Neuronal stem cell (in vitro differentiated cells): ENCODE data around the gene NOP16.
"Not testable (repeated sequence)": the region's sequence is repeated elsewhere in the genome, so short reads cannot be mapped to it uniquely, and the experiment has no call there.

ENCODE experiments used
- DNase-seq: peaks from one replicate; pipeline ENCODE4 v3.0.0-alpha.2; 2013; ENCODE audit warnings: low spot score
- H2AFZ ChIP-seq: one replicate; pipeline ENCODE4 v1.6.1; 2013; ENCODE audit warnings: mild to moderate bottlenecking, low read length, inconsistent platforms
- H2AK5ac ChIP-seq: 2 replicates; pipeline ENCODE4 v1.6.1; 2013; ENCODE audit warnings: low read depth, mild to moderate bottlenecking, inconsistent platforms, low read length, moderate library complexity, mixed read lengths
- H2BK120ac ChIP-seq: 2 replicates; pipeline ENCODE4 v1.6.1; 2013; ENCODE audit warnings: low read depth, mild to moderate bottlenecking, inconsistent platforms, low read length, moderate library complexity, mixed read lengths
- H2BK12ac ChIP-seq: one replicate; pipeline ENCODE4 v1.6.1; 2013; ENCODE audit warnings: low read length, inconsistent platforms
- H2BK15ac ChIP-seq: 2 replicates; pipeline ENCODE4 v1.6.1; 2013; ENCODE audit warnings: mild to moderate bottlenecking, low read length, inconsistent platforms, mixed read lengths
- H2BK5ac ChIP-seq: one replicate; pipeline ENCODE4 v1.6.1; 2013; ENCODE audit warnings: inconsistent platforms, mild to moderate bottlenecking, low read length, moderate library complexity
- H3K14ac ChIP-seq: one replicate; pipeline ENCODE4 v1.6.1; 2013; ENCODE audit warnings: low read length, inconsistent platforms
- H3K18ac ChIP-seq: 2 replicates; pipeline ENCODE4 v1.6.1; 2013; ENCODE audit warnings: low read length, inconsistent platforms
- H3K23ac ChIP-seq: 2 replicates; pipeline ENCODE4 v1.6.1; 2013; ENCODE audit warnings: low read depth, mild to moderate bottlenecking, mixed read lengths, low read length, inconsistent platforms; ENCODE audit not compliant: poor library complexity
- H3K27ac ChIP-seq: replicated peaks from 3 replicates; pipeline ENCODE4 v1.5.1; 2013; ENCODE audit warnings: low read length, inconsistent platforms
- H3K27me3 ChIP-seq, 3 experiments: 2 replicates each; pipeline ENCODE4 v1.6.1; 2013; ENCODE audit warnings: low read length in 3 of 3, mild to moderate bottlenecking in 2 of 3, inconsistent platforms in 1 of 3, low read depth in 1 of 3, mixed read lengths in 1 of 3, moderate library complexity in 1 of 3; ENCODE audit not compliant: control insufficient read depth in 3 of 3, insufficient read depth in 3 of 3
- H3K36me3 ChIP-seq, 2 donors: replicated peaks in 1 of 2; 2 replicates each; pipeline ENCODE4 v1.6.1; 2013; ENCODE audit warnings: low read length in 2 of 2; ENCODE audit not compliant: control insufficient read depth in 2 of 2, insufficient read depth in 2 of 2
- H3K4ac ChIP-seq: 2 replicates; pipeline ENCODE4 v1.6.1; 2013; ENCODE audit warnings: inconsistent platforms, mild to moderate bottlenecking, low read length, moderate library complexity
- H3K4me1 ChIP-seq, 2 donors: 1 replicate in 1 of 2; 2 replicates in 1 of 2; pipeline ENCODE4 v1.6.1; 2013; ENCODE audit warnings: low read length in 2 of 2, low read depth in 1 of 2; ENCODE audit not compliant: control insufficient read depth in 2 of 2, insufficient read depth in 1 of 2
- H3K4me2 ChIP-seq: one replicate; pipeline ENCODE4 v1.6.1; 2013; ENCODE audit warnings: mild to moderate bottlenecking, low read length, inconsistent platforms; ENCODE audit not compliant: insufficient read depth, poor library complexity, severe bottlenecking
- H3K4me3 ChIP-seq, 2 donors: 2 replicates each; pipeline ENCODE4 v1.5.1; 2013; ENCODE audit warnings: low read length in 2 of 2, mild to moderate bottlenecking in 2 of 2, inconsistent platforms in 1 of 2, moderate library complexity in 1 of 2
- H3K79me1 ChIP-seq: one replicate; pipeline ENCODE4 v1.6.1; 2013; ENCODE audit warnings: low read depth, mild to moderate bottlenecking, inconsistent platforms, low read length, moderate library complexity
- H3K9ac ChIP-seq: one replicate; pipeline ENCODE4 v1.6.1; 2013; ENCODE audit warnings: mild to moderate bottlenecking, low read depth, low read length, inconsistent platforms; ENCODE audit not compliant: poor library complexity
- H3K9me3 ChIP-seq, 2 donors: replicated peaks in 1 of 2; 2 replicates each; pipeline versions ENCODE3 to v1.6.1; 2013; ENCODE audit warnings: low read length in 2 of 2, mild to moderate bottlenecking in 2 of 2, inconsistent platforms in 1 of 2, low read depth in 1 of 2, mixed read lengths in 1 of 2, moderate library complexity in 1 of 2; ENCODE audit not compliant: control insufficient read depth in 2 of 2, insufficient read depth in 1 of 2
- H4K8ac ChIP-seq: one replicate; pipeline ENCODE4 v1.6.1; 2013; ENCODE audit warnings: low read depth, mild to moderate bottlenecking, inconsistent platforms, low read length, moderate library complexity
- H4K91ac ChIP-seq: one replicate; pipeline ENCODE4 v1.6.1; 2013; ENCODE audit warnings: low read length, low read depth, mild to moderate bottlenecking, inconsistent platforms; ENCODE audit not compliant: poor library complexity
- WGBS, 2 donors: extraction: QIAGEN DNeasy Blood & Tissue Kit; methylation state at CpG; one replicate each; pipeline ENCODE4 v1.1.7; 2013; ENCODE audit warnings: missing lambda C conversion rate in 2 of 2, mixed read lengths in 1 of 2; ENCODE audit not compliant: insufficient read length in 2 of 2, insufficient replicate concordance in 1 of 2; ENCODE audit errors: extremely low coverage in 2 of 2; 5-methylcytosine and 5-hydroxymethylcytosine counted together

The NOP16 gene

DNA sequence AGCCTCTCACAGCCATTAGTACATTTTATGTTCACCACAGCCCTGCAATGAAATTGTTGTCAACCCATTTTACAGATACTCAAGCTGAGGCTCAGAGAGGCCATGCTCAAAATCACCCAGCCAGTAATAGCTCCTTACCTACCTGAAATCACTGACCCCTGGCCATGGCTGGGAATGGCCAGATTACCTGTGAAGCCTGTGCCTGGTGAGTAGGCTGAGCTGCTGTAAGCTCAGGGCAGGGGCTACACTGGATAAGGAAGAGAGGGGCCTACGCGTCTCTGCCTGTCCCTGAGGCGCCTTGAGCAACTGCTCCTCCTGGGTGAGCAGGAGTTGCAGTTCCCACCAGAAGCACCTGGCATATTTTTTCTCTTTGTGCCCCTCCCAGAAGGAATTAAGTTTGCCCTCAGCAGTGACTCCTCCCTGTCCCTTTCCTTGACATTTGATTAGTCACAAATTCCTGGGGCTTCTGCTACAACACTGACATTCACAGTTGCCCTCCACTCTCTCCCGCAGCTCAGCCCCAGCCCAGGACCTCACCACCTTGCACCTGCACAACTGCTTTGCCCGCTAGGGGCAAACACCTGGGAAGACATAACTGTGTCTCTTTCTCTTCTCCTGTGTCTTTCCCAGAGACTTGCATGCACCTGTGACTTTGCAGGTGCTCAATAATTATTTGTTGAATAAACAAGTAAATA, 22.2 kb upstream of the NOP16 start:
- Histone ChIP-seq H3K4me1 (peaks cover 0 to 3% of the 10 kb centered on the region in 2 donors), H3K23ac (no peak overlapping the region), H3K4me2 (no peak overlapping the region), H3K4ac (no peak overlapping the region), H2BK12ac (no peak overlapping the region), H3K9ac (no peak overlapping the region), H2BK120ac (no peak overlapping the region), H3K18ac (no peak overlapping the region), H4K8ac (no peak overlapping the region), H3K27ac (no peak overlapping the region), H4K91ac (no peak overlapping the region), H3K4me3 (no peak overlapping the region), H2BK15ac (no peak overlapping the region), H3K79me1 (no peaks in the 10 kb centered on the region), H3K14ac (no peak overlapping the region), H2BK5ac (peak overlapping the region; percentile 57), H3K9me3 (no peaks in the 10 kb centered on the region), H2AK5ac (peak overlapping the region; percentile 50), H2AFZ (no peak overlapping the region), H3K27me3 (no peaks in the 10 kb centered on the region), H3K36me3 (peaks cover 1 to 10% of the 10 kb centered on the region in 2 donors)
- WGBS, 2 donors = no CpG with 5 or more reads among the region's 5 CpGs
- no peak for DNase-seq

DNA sequence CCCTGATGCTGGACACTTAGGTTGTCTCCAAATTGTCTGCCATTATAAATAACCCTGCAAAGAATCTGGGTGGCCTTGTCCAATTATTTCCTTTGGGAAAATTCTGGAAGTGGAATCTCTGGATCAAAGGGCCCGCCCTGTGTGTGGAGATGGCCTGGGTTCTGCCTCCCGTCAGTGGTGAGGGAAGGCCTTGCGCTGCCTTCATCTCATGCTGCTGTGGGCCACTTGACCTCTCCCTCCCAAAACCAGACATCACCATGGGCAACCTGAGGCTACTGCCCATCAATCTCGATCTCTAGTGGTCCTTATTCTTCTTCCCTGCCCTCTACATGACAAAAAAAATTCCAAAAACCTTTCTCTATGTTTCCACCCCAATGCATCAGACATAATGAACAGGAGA, 21.4 kb upstream of the NOP16 start:
- Histone ChIP-seq H3K36me3 (peaks cover 1 to 13% of the 10 kb centered on the region in 2 donors), H2AFZ (no peak overlapping the region), H3K27me3 (no peaks in the 10 kb centered on the region), H3K14ac (no peak overlapping the region), H3K9me3 (no peaks in the 10 kb centered on the region), H4K8ac (no peak overlapping the region), H2BK12ac (no peak overlapping the region), H3K9ac (peak overlapping the region; percentile 64), H3K23ac (no peak overlapping the region), H3K4me3 (no peak overlapping the region), H2BK15ac (no peak overlapping the region), H3K27ac (no peak overlapping the region), H3K4ac (no peak overlapping the region), H2AK5ac (no peak overlapping the region), H3K18ac (no peak overlapping the region), H3K4me1 (peaks cover 0 to 2% of the 10 kb centered on the region in 2 donors), H4K91ac (no peak overlapping the region), H2BK5ac (no peak overlapping the region), H3K4me2 (no peak overlapping the region), H3K79me1 (no peaks in the 10 kb centered on the region), H2BK120ac (no peak overlapping the region)
- no CpG with 5 or more reads among the region's 4 CpGs for WGBS, 2 donors
- no peak for DNase-seq

DNA sequence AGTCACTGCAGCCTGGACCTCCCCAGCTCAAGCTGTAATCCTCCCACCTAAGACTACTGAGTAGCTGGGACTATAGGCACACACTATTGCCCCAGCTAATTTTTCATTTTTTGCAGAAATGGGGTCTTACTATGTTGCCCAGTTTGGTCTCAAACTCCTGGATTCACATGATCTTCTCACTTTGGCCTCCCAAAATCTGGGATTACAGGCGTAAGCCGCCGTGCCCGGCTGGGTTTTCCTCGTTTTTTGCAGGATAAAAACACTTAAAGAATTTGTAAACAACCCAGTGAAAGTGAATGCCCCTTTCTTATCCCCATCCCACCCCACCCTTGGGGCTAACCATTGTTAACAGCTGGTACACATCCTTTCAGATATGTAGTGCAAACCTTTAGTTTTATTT, 20.2 kb upstream of the NOP16 start:
- Histone ChIP-seq H2BK15ac (no peak overlapping the region), H3K4me2 (no peak overlapping the region), H3K79me1 (no peaks in the 10 kb centered on the region), H2AFZ (no peak overlapping the region), H3K36me3 (peaks cover 1 to 13% of the 10 kb centered on the region in 2 donors), H3K4me3 (no peak overlapping the region), H2BK5ac (no peak overlapping the region), H3K9ac (no peak overlapping the region), H4K8ac (no peak overlapping the region), H3K23ac (no peak overlapping the region), H2BK120ac (no peak overlapping the region), H2BK12ac (no peak overlapping the region), H4K91ac (no peak overlapping the region), H3K27me3 (no peaks in the 10 kb centered on the region), H2AK5ac (no peak overlapping the region), H3K4me1 (peaks cover 0 to 2% of the 10 kb centered on the region in 2 donors), H3K9me3 (no peaks in the 10 kb centered on the region), H3K4ac (no peak overlapping the region), H3K18ac (no peak overlapping the region), H3K27ac (no peak overlapping the region), H3K14ac (no peak overlapping the region)
- DNase-seq = no peak
- no CpG with 5 or more reads among the region's 5 CpGs for WGBS, 2 donors

DNA sequence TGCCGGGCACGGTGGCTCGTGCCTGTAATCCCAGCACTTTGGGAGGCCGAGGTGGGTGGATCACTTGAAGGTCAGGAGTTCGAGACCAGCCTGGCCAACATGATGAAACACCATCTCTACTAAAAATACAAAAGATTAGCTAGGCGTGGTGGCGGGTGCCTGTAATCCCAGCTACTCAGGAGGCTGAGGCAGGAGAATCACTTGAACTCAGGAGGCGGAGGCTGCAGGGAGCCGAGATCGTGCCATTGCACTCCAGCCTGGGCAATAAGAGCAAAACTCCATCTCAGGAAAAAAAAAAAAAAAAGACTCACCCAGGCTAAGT, 19.8 kb upstream of the NOP16 start:
- not testable (repeated sequence) for DNase-seq, H3K18ac ChIP-seq, H3K23ac ChIP-seq, H3K27me3 ChIP-seq, H2BK12ac ChIP-seq, H4K8ac ChIP-seq, H3K4me3 ChIP-seq, H2BK120ac ChIP-seq, H2AFZ ChIP-seq, H2BK15ac ChIP-seq, H3K27ac ChIP-seq, H3K9me3 ChIP-seq, H4K91ac ChIP-seq, H3K14ac ChIP-seq, H3K4me1 ChIP-seq, H2BK5ac ChIP-seq, H3K79me1 ChIP-seq, H3K4ac ChIP-seq, H3K9ac ChIP-seq, H2AK5ac ChIP-seq, H3K4me2 ChIP-seq
- WGBS, 2 donors = no CpG with 5 or more reads among the region's 10 CpGs
- H3K36me3 ChIP-seq = peaks cover 1 to 13% of the 10 kb centered on the region in 2 donors
